GM12872 (cell line): Measurements from ENCODE around the gene MRPL30.

ENCODE experiments used
- CTCF ChIP-seq: IDR thresholded peaks from 3 replicates; pipeline ENCODE4 v1.5.1; 2011; ENCODE audit warnings: low read depth, mild to moderate bottlenecking, low read length, moderate library complexity; ENCODE audit not compliant: insufficient read depth

Gene MRPL30

GRCh38 chr2:99169534-99169933, 11.4 kb upstream of the MRPL30 start:
- TF ChIP-seq CTCF, result no peak

- TF ChIP-seq CTCF, result no peak
Measured at GRCh38 chr2:99171377-99172140, 9.4 kb upstream of the MRPL30 start.

DNA sequence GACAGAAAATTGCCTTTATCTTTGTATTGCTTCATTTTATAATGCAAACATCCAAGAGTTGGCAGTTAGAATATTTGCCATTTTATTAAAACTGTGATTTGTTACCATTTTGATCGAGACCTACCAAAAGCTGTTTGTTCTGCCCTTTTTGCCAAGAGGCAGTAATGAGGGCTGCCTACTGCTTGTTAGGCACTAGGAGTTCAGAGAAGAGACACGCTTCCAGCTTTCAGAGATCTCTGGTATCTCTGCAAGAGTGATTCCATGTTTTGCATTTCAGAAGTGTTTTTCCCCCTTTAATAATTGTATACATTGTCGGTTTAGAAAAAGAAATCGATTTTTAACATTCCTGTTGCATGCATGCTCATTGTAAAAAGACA, 628 bp downstream of the MRPL30 start:
- TF ChIP-seq CTCF, result no peak

- TF ChIP-seq CTCF, result no peak
Measured at GRCh38 chr2:99183025-99183424, 2.0 kb downstream of the MRPL30 start.

DNA sequence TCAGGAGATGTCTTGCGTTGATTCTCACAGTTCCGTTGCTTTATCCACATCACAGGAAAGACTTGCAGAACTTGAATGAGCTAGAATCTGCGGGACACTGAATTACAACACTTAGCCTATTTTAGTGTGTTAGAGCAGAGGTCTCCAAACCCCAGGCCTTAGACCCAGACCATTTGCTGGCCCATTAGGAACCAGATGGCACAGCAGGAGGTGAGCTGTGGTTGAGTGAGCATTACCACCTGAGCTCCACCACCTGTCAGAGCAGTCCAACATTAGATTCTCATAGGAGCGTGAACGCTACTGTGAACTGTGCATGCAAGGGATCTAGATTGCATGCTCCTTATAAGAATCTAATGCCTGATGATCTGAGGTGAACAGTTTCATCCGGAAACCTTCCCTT, 3.8 kb downstream of the MRPL30 start:
- no peak for TF ChIP-seq CTCF

DNA sequence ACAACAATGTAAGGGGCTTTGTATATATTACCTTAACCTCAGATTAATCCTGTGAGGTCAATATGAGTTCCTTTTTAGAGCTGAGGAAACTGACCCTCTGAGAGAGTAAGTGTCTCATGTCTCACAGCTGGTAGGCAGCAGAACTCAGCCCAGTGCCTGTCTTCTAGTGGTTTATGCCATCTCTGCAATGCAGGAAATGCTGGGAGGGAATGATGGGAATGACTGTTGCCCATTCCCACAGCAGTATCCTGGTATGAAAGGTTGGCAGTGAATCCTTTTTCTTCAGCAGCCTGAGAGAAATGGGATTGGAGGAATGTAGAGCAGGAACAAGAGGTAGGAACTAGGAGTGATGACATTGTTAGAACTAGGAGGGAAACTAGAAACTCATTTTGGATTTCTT, 6.0 kb downstream of the MRPL30 start:
- TF ChIP-seq CTCF, result no peak

GRCh38 chr2:99188357-99188756, 7.4 kb downstream of the MRPL30 start:
- TF ChIP-seq CTCF, result no peak
